Measurements from ENCODE around the gene TNNC2. TPM values are rescaled to one million over a fixed set of nuclear protein-coding genes. Genes with fewer than 3 reads are reported as not detected.

TNNC2 gene
- total RNA-seq, 1 experiment from 2014 or later: not detected

DNA sequence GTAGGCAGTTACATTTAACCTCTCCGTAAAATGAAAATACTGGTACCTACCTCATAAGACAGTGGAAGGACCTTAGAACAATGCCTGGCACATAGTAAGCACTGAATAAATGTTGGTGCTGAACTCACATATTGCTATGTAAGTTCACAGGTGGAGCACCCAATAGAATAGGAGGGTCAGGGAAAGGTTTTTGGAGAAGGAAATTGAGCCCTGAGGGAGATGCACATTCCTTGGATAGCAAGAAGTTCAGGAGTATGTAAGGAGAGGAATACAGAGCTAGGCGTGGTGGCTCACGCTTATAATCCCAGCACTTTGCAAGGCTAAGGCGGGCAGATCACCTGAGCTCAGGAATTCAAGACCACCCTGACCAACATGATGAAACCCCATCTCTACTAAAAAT is 7.6 kb downstream of the TNNC2 start:
- H3K4me3 ChIP-seq (ENCODE audit: low read depth, low read length, poor library complexity, severe bottlenecking): no peak overlapping the region
- ChIA-PET POLR2A (ENCODE audit: low non-redundant PET) (interaction anchor here (0.6 kb wide), 1 partner anchor 116 kb away, joined by 10 read pairs; no protein-coding TSS in a partner anchor), CTCF (no interaction called here)
- DNase-seq (ENCODE audit: low spot score): no peak
- H3K27ac ChIP-seq (ENCODE audit: low read depth, low read length, poor library complexity, severe bottlenecking): no peak overlapping the region
- H3K36me3 ChIP-seq (ENCODE audit: insufficient read depth, low read length, poor library complexity, severe bottlenecking): peaks cover 31% of the 10 kb centered on the region
- BruUV-seq (replicated peaks): no TSS peak
- intact Hi-C loops (cut with micrococcal nuclease; ENCODE audit: unreplicated experiment): no loop called here
- TF ChIP-seq EZH2 (IDR thresholded peaks at IDR 0.05; ENCODE audit: borderline replicate concordance, low read depth, low read length, poor library complexity, severe bottlenecking) (no peak), CTCF (conservative IDR thresholded peaks at IDR 0.05; ENCODE audit: low read depth, low read length) (no peak)
- H3K27me3 ChIP-seq (replicated peaks; ENCODE audit: insufficient read depth, low read depth, low read length, poor library complexity): no peaks in the 10 kb centered on the region
- no peaks in the 10 kb centered on the region for H3K9me3 ChIP-seq (ENCODE audit: low read depth, low read length, poor library complexity, severe bottlenecking)
- peaks cover 2% of the 10 kb centered on the region for H3K4me1 ChIP-seq (ENCODE audit: insufficient read depth, low read length, poor library complexity, severe bottlenecking)

- POLR2A ChIA-PET (ENCODE audit: low non-redundant PET): no interaction called here
- Histone ChIP-seq H3K4me1 (ENCODE audit: insufficient read depth, low read length, poor library complexity, severe bottlenecking) (peaks cover 6% of the 10 kb centered on the region), H3K27me3 (replicated peaks; ENCODE audit: insufficient read depth, low read depth, low read length, poor library complexity) (no peaks in the 10 kb centered on the region), H3K36me3 (ENCODE audit: insufficient read depth, low read length, poor library complexity, severe bottlenecking) (peaks cover 44% of the 10 kb centered on the region), H3K9me3 (ENCODE audit: low read depth, low read length, poor library complexity, severe bottlenecking) (no peaks in the 10 kb centered on the region), H3K27ac (ENCODE audit: low read depth, low read length, poor library complexity, severe bottlenecking) (no peak overlapping the region), H3K4me3 (ENCODE audit: low read depth, low read length, poor library complexity, severe bottlenecking) (no peak overlapping the region)
- BruUV-seq (replicated peaks): no TSS peak
- TF ChIP-seq EZH2 (IDR thresholded peaks at IDR 0.05; ENCODE audit: borderline replicate concordance, low read depth, low read length, poor library complexity, severe bottlenecking) (no peak), CTCF (conservative IDR thresholded peaks at IDR 0.05; ENCODE audit: low read depth, low read length) (no peak)
- intact Hi-C loops (cut with micrococcal nuclease; ENCODE audit: unreplicated experiment): no loop called here
- CTCF ChIA-PET: no interaction called here
- no peak for DNase-seq (ENCODE audit: low spot score)
Measured at GRCh38 chr20:45818239-45818638, 8.9 kb downstream of the TNNC2 start.

DNA sequence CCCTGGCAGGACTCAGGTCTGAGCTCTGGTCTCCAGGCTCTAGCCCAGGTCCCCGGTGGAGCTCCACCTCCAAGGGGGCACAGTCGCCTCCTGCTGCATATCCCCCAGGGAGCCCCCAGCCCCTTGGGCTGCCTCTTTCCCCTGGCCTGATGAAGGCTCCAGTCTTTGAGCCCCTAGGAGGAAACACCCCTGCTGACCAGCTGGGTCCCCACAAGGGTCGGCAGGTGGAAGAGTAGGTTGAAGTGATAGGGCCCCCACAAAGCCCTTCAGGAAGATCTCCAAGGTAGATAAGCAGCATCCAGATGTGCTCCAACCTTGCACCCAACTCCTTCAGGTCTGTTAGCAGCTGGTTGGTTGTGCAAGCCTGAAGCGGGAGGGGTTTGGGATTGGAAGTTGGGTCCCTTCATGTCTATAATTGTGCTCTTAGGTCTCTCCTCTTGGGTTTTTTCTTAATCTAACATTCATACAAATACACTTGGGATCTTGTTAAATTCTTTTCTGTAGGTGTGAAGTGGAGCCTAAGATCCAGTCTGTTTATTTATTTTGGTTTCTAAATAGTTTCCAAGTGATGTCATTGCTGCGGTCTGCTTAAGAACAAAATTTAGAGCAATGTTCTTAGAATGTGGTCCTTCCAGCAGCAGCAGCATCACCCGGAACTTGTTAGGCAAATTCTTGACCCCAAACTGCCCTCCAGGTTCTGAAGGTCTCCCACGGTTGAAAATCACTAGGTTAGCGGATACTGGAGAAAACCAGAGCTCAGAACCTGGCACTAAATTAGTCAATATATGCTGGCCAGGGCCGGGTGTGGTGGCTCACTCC is 9.5 kb downstream of the TNNC2 start:
- intact Hi-C loops (cut with micrococcal nuclease; ENCODE audit: unreplicated experiment): no loop called here
- H3K4me1 ChIP-seq (ENCODE audit: insufficient read depth, low read length, poor library complexity, severe bottlenecking): peaks cover 6% of the 10 kb centered on the region
- BruUV-seq (replicated peaks): no TSS peak
- H3K4me3 ChIP-seq (ENCODE audit: low read depth, low read length, poor library complexity, severe bottlenecking): no peak overlapping the region
- no peaks in the 10 kb centered on the region for H3K27me3 ChIP-seq (replicated peaks; ENCODE audit: insufficient read depth, low read depth, low read length, poor library complexity)
- POLR2A ChIA-PET (ENCODE audit: low non-redundant PET): interaction anchor here (0.6 kb wide), 1 partner anchor 50 kb away, joined by 5 read pairs; no protein-coding TSS in a partner anchor
- DNase-seq (ENCODE audit: low spot score): no peak
- TF ChIP-seq CTCF (conservative IDR thresholded peaks at IDR 0.05; ENCODE audit: low read depth, low read length) (no peak), EZH2 (IDR thresholded peaks at IDR 0.05; ENCODE audit: borderline replicate concordance, low read depth, low read length, poor library complexity, severe bottlenecking) (no peak)
- H3K36me3 ChIP-seq (ENCODE audit: insufficient read depth, low read length, poor library complexity, severe bottlenecking): peaks cover 47% of the 10 kb centered on the region
- no peaks in the 10 kb centered on the region for H3K9me3 ChIP-seq (ENCODE audit: low read depth, low read length, poor library complexity, severe bottlenecking)
- peak overlapping the region; percentile 51 for H3K27ac ChIP-seq (ENCODE audit: low read depth, low read length, poor library complexity, severe bottlenecking)
- CTCF ChIA-PET: no interaction called here

Data from A673 (cell line).